ENCODE data around the gene CHRNB4.

- TF ChIP-seq TRIM28 (IDR thresholded peaks at IDR 0.05; ENCODE audit: borderline replicate concordance, low read length), result no peak
- TF ChIP-seq CTCF (tag by site-specific recombination; IDR thresholded peaks at IDR 0.05), result no peak
- TF ChIP-seq ZNF398 (tag by site-specific recombination; IDR thresholded peaks at IDR 0.05), result no peak
Measured at GRCh38 chr15:78630886-78631633, 9.9 kb downstream of the CHRNB4 start.

Data from HEK293 (cell line).